Upper lobe of left lung (tissue), 6 donors: Measurements from ENCODE around the gene MICAL2. TPM values are rescaled to one million over a fixed set of nuclear protein-coding genes. Genes with fewer than 3 reads are reported as not detected.

Source experiments
- ATAC-seq, 2 donors: fragments of 200-7000 bp; cut with Tn5 transposase; one replicate each; pipeline ENCODE4 v1.9.1; 2022; ENCODE audit warnings: mild to moderate bottlenecking in 2 of 2, moderate library complexity in 2 of 2; ENCODE audit not compliant: low FRiP score in 2 of 2
- DNase-seq, 2 donors: peaks; one replicate each; pipeline ENCODE4 v3.0.0-alpha.2; 2019 to 2020
- H3K27ac ChIP-seq, 4 donors: fragments of 200-600 bp; sonication (generic); one replicate each; pipeline ENCODE4 v1.5.1; 2016 to 2019
- H3K27me3 ChIP-seq, 4 donors: fragments of 200-600 bp; sonication (generic); one replicate each; pipeline ENCODE4 v1.5.1; 2017 to 2019
- H3K36me3 ChIP-seq, 4 donors: fragments of 200-600 bp; sonication (generic); one replicate each; pipeline ENCODE4 v1.5.1; 2016 to 2019
- H3K4me1 ChIP-seq, 4 donors: fragments of 200-600 bp; sonication (generic); one replicate each; pipeline ENCODE4 v1.5.1; 2018 to 2019
- H3K4me3 ChIP-seq, 4 donors: fragments of 200-600 bp; sonication (generic); one replicate each; pipeline ENCODE4 v1.5.1; 2017 to 2019; ENCODE audit warnings: mild to moderate bottlenecking in 2 of 4, moderate library complexity in 1 of 4
- H3K9me3 ChIP-seq, 4 donors: fragments of 200-600 bp; sonication (generic); one replicate each; pipeline ENCODE4 v1.5.1; 2018 to 2019
- CTCF ChIP-seq, 6 experiments: fragments of 450-650 bp in 4 of 6; fragments of 200-600 bp in 2 of 6; sonication (generic) in 2 of 6; IDR thresholded peaks; one replicate each; pipeline ENCODE4 v1.5.1; 2016 to 2019; ENCODE audit warnings: antibody characterized with exemption in 6 of 6
- EP300 ChIP-seq, 4 donors: sonication (generic); formaldehyde crosslinking; IDR thresholded peaks; one replicate each; pipeline ENCODE4 v1.5.1; 2017; ENCODE audit warnings: antibody characterized with exemption in 4 of 4, control low read depth in 2 of 4
- POLR2A ChIP-seq, 4 donors: fragments of 450-650 bp; IDR thresholded peaks; one replicate each; pipeline ENCODE4 v1.5.1; 2016 to 2017; ENCODE audit warnings: antibody characterized with exemption in 4 of 4, mild to moderate bottlenecking in 2 of 4
- POLR2AphosphoS5 ChIP-seq, 2 donors: sonication (generic); formaldehyde crosslinking; IDR thresholded peaks; one replicate each; pipeline ENCODE4 v1.5.1; 2017; ENCODE audit warnings: antibody characterized with exemption in 2 of 2
- WGBS, 2 donors: methylation state at CpG; one replicate each; pipeline ENCODE4 v1.1.5; 2017 to 2018; 5-methylcytosine and 5-hydroxymethylcytosine counted together
- total RNA-seq, 6 donors: library from RNA; depleted of rRNA in 4 of 6; stranded (reverse); fragments of >200 nt in 4 of 6; gene quantifications; one replicate each; pipeline versions ENCODE4 v1.1.0 to v1.2.1, GENCODE V29; 2016 to 2021
- donor health status: DM: no; HTN: no; CAD: no; lungs with moderate emphysema.
- donor health status: DM: no; HTN: yes; CAD: no; lungs with severe emphysema.

Gene MICAL2
- total RNA-seq, 6 donors from 2014 or later = 138 to 327 (median 175) TPM

DNA sequence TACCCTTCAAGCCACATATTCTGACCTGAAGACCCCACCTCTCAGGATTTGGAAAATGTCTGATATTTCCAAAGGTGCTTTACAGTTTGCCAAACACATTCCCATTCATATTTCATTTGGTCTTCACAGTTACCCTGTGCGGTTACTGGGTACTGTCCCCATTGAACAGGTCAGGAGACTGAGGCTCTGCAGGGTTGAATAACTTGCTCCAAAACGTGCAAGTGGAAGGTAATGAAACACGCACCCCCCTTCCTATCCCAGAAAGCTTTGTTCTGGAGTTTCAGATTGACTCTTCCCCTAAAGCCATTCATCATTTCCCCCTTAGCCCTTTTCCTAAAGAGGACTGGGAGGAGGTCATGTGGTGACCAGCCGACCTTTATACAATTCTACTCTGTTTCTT is 18.8 kb downstream of the MICAL2 start:
- H3K27ac ChIP-seq = no peak overlapping the region
- 82 to 83% methylated on average over 4 of the region's 4 CpGs for WGBS, 2 donors
- DNase-seq (no peak), ATAC-seq (no peak)
- H3K27me3 ChIP-seq = no peaks in the 10 kb centered on the region
- H3K4me3 ChIP-seq = no peak overlapping the region
- TF ChIP-seq POLR2A (IDR thresholded peaks at IDR 0.05) (no peak), CTCF (IDR thresholded peaks at IDR 0.05) (no peak), EP300 (IDR thresholded peaks at IDR 0.05) (no peak), POLR2AphosphoS5 (IDR thresholded peaks at IDR 0.05) (no peak)
- H3K4me1 ChIP-seq = peaks cover 34 to 73% (median 54%) of the 10 kb centered on the region in 4 donors
- no peaks in the 10 kb centered on the region for H3K9me3 ChIP-seq
- peaks cover 0 to 3% (median 0%) of the 10 kb centered on the region in 4 donors for H3K36me3 ChIP-seq

DNA sequence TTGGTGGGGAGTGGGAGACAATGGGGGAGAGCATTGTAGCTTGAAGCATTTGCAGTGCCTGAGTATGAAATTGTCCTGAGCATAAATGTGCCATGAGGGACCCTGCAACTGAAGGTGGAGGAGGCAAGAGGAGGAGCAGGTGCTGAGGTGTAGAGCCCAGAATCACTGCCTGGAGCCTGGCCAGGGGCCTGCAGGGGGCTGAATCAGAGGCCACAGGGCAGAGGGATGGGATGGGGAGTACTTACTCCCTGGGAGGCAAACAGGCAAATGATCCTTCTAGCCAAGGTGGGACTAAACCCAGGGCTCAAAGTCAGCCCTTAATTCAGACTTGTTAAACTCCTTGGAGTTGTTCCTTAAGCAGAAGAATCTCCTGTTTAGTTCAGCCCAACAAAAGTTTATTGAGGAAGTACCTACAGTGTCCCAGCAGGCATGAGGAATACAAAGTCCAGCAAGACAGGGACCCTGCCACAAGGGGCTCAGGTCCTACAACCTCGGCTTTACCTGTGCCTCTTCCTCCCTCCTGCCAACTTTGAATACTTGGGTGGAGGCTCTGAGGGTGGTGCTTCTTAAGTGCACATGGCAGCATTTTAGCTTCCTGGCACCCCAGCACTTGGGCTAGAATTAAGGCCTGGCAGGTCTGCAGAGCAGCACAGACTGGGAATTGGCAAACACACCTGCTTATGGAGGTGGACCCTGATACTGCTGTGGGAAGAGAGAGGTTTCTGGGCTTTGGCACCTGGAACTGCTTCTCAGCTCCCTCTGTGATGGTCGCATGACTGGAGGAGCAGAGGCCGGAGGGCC is 20.0 kb downstream of the MICAL2 start:
- TF ChIP-seq CTCF (IDR thresholded peaks at IDR 0.05) = no peak
- Histone ChIP-seq H3K27ac (peak overlapping the region in 2 of 4 donors; percentile 27 to 33), H3K9me3 (no peaks in the 10 kb centered on the region), H3K27me3 (no peaks in the 10 kb centered on the region), H3K36me3 (peaks cover 0 to 3% (median 0%) of the 10 kb centered on the region in 4 donors), H3K4me3 (no peak overlapping the region), H3K4me1 (peaks cover 22 to 69% (median 46%) of the 10 kb centered on the region in 4 donors)
- WGBS, 2 donors = 84 to 93% methylated on average over 3 of the region's 3 CpGs
- ATAC-seq (no peak), DNase-seq (no peak)

- 72% methylated on average over 7 of the region's 7 CpGs for WGBS, 2 donors
- ATAC-seq (no peak), DNase-seq (no peak)
- Histone ChIP-seq H3K27ac (no peak overlapping the region), H3K27me3 (no peaks in the 10 kb centered on the region), H3K36me3 (peaks cover 0 to 3% (median 0%) of the 10 kb centered on the region in 4 donors), H3K4me1 (peaks cover 5 to 68% (median 41%) of the 10 kb centered on the region in 4 donors), H3K9me3 (no peaks in the 10 kb centered on the region), H3K4me3 (no peak overlapping the region)
- no peak for TF ChIP-seq POLR2A (IDR thresholded peaks at IDR 0.05)
These were observed 21.8 kb downstream of the MICAL2 start for GRCh38 chr11:12131943-12132789.

GRCh38 chr11:12132790-12133145 is 22.4 kb downstream of the MICAL2 start:
- no peak overlapping the region for H3K27ac ChIP-seq
- 93 to 97% methylated on average over 2 of the region's 2 CpGs for WGBS, 2 donors
- no peak for ATAC-seq
- TF ChIP-seq POLR2AphosphoS5 (IDR thresholded peaks at IDR 0.05) (no peak), POLR2A (IDR thresholded peaks at IDR 0.05) (no peak), CTCF (IDR thresholded peaks at IDR 0.05) (no peak), EP300 (IDR thresholded peaks at IDR 0.05) (no peak)
- peaks cover 0 to 3% (median 0%) of the 10 kb centered on the region in 4 donors for H3K36me3 ChIP-seq
- H3K9me3 ChIP-seq = no peaks in the 10 kb centered on the region
- H3K27me3 ChIP-seq = no peaks in the 10 kb centered on the region
- H3K4me1 ChIP-seq = peaks cover 3 to 67% (median 40%) of the 10 kb centered on the region in 4 donors
- no peak overlapping the region for H3K4me3 ChIP-seq
- DNase-seq = no peak

DNA sequence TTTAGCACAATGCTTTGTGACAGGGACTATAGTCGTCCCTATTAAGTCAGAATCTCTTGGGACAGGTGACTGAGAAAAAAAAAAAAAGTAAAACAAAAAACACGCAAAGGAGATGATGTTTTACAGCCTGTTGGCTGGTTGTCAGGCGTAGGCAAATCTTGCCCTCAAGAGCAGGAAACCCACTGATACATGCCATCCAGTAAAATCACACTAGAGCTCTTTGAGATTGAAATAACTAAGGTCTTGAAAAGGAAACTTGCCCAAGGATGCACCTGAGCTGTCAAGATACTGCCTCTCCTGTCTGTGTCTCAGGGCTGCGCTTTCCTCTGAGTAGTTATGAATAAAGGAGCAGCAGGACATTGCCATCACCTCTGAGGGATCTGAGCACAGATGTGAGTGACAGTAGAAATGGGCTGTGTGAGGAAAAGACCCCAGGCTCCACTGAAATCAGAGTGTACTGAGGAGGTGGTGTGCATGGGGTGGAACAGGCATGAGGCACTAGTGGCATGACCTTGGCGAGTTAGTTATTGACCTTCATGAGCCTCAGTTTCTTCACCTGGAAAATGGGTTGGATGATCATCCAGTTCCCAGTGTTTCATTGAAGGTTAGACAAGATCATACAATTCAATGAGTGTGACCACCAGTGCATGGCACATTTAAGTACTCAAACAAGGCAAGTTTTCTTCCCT is 23.3 kb downstream of the MICAL2 start:
- Histone ChIP-seq H3K36me3 (peaks cover 0 to 3% (median 0%) of the 10 kb centered on the region in 4 donors), H3K9me3 (no peaks in the 10 kb centered on the region), H3K27ac (peak overlapping the region in 2 of 4 donors; percentile 28 to 59), H3K4me1 (peaks cover 8 to 67% (median 41%) of the 10 kb centered on the region in 4 donors), H3K4me3 (no peak overlapping the region), H3K27me3 (no peaks in the 10 kb centered on the region)
- WGBS, 2 donors = 81 to 83% methylated on average over 5 of the region's 5 CpGs
- TF ChIP-seq EP300 (IDR thresholded peaks at IDR 0.05) (no peak), CTCF (IDR thresholded peaks at IDR 0.05) (no peak), POLR2AphosphoS5 (IDR thresholded peaks at IDR 0.05) (no peak), POLR2A (IDR thresholded peaks at IDR 0.05) (no peak)
- ATAC-seq = no peak
- no peak for DNase-seq
